Esophagus squamous epithelium (tissue), 5 donors: ENCODE results near the gene NPEPL1. TPM values are rescaled to one million over a fixed set of nuclear protein-coding genes. Genes with fewer than 3 reads are reported as not detected.

Source experiments
- DNase-seq: peaks from one replicate; lab custom pipeline; 2025; lab: John Stamatoyannopoulos, UW
- H3K27ac ChIP-seq, 4 donors: fragments of 200-600 bp; sonication (generic); one replicate each; pipeline ENCODE4 v1.5.1; 2016 to 2019; ENCODE audit warnings: mild to moderate bottlenecking in 1 of 4
- H3K27me3 ChIP-seq, 4 donors: fragments of 200-600 bp; sonication (generic); 1 replicate in 3 of 4; 2 replicates in 1 of 4; pipeline versions ENCODE4 v1.5.1 to v1.6.0; 2017 to 2021; ENCODE audit warnings: antibody characterized with exemption in 1 of 4
- H3K36me3 ChIP-seq, 3 donors: fragments of 200-600 bp; sonication (generic); one replicate each; pipeline ENCODE4 v1.5.1; 2016 to 2019
- H3K4me1 ChIP-seq, 3 donors: fragments of 200-600 bp; sonication (generic); one replicate each; pipeline ENCODE4 v1.5.1; 2017 to 2019
- H3K4me3 ChIP-seq, 4 donors: fragments of 200-600 bp; sonication (generic); 1 replicate in 3 of 4; 2 replicates in 1 of 4; pipeline ENCODE4 v1.5.1; 2016 to 2019; ENCODE audit warnings: mild to moderate bottlenecking in 2 of 4, moderate library complexity in 1 of 4
- H3K9me3 ChIP-seq, 3 donors: fragments of 200-600 bp; sonication (generic); one replicate each; pipeline ENCODE4 v1.5.1; 2016 to 2019
- CTCF ChIP-seq, 6 experiments: fragments of 450-650 bp in 4 of 6; fragments of 200-600 bp in 2 of 6; sonication (generic) in 2 of 6; IDR thresholded peaks; one replicate each; pipeline ENCODE4 v1.5.1; 2016 to 2019; ENCODE audit warnings: antibody characterized with exemption in 6 of 6, mild to moderate bottlenecking in 4 of 6, moderate library complexity in 4 of 6
- POLR2A ChIP-seq, 4 donors: fragments of 450-650 bp; IDR thresholded peaks; one replicate each; pipeline ENCODE4 v1.6.1; 2017; ENCODE audit warnings: antibody characterized with exemption in 4 of 4, mild to moderate bottlenecking in 4 of 4, moderate library complexity in 3 of 4
- WGBS, 2 donors: methylation state at CpG; one replicate each; pipeline ENCODE4 v1.1.5; 2018; 5-methylcytosine and 5-hydroxymethylcytosine counted together
- intact Hi-C: fragments of 100-400 bp; cut with DNase I; formaldehyde crosslinking; loops from one replicate; pipeline ENCODE4 v1.15.0; 2022
- total RNA-seq, 4 donors: library from RNA; depleted of rRNA; stranded (reverse); fragments of >200 nt; gene quantifications; one replicate each; pipeline ENCODE4 v1.1.0, GENCODE V29; 2016
- donor health status: DM: yes; HTN: yes; CAD: no.

NPEPL1 gene
- total RNA-seq, 4 donors from 2014 or later, result 16.7 to 36.0 (median 21.0) TPM

DNA sequence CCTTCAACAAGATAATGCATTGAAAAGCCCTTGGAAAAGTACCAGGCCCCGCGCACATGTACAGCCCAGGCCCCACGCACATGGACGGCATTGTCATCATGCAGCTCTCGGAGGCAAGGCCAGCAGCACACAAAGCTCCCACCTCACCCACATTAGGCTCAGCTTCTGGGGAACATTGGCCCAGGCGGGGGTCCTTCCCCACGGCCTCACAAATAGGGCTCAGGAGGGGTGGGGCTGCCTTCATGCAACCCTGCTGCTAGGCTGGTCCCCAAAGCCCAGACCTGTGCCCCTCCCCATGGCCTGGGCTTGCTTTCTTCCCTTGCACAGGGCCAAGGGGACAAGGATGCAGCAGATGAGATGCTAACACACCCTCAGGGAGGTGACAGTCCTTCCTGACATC, 26.7 kb downstream of the NPEPL1 start:
- WGBS, 2 donors, result 63 to 78% methylated on average over 4 to 7 of the region's 7 CpGs
- Histone ChIP-seq H3K27me3 (peaks cover 0 to 36% (median 0%) of the 10 kb centered on the region in 4 donors), H3K27ac (no peak overlapping the region), H3K4me3 (no peak overlapping the region), H3K4me1 (no peaks in the 10 kb centered on the region), H3K9me3 (no peaks in the 10 kb centered on the region), H3K36me3 (peaks cover 0 to 19% (median 0%) of the 10 kb centered on the region in 3 donors)
- no peak for DNase-seq
- TF ChIP-seq POLR2A (IDR thresholded peaks at IDR 0.05) (no peak), CTCF (IDR thresholded peaks at IDR 0.05) (no peak)
- intact Hi-C loops, result no loop called here

GRCh38 chr20:58719971-58720371, 27.4 kb downstream of the NPEPL1 start:
- TF ChIP-seq CTCF (IDR thresholded peaks at IDR 0.05) (no peak), POLR2A (IDR thresholded peaks at IDR 0.05) (no peak)
- H3K27me3 ChIP-seq, result peaks cover 0 to 36% (median 0%) of the 10 kb centered on the region in 4 donors
- DNase-seq, result no peak
- WGBS, 2 donors, result 40% methylated on average over 3 of the region's 6 CpGs; no CpG with 5 or more reads in 1 of the 2 donors
- no peaks in the 10 kb centered on the region for H3K9me3 ChIP-seq
- H3K27ac ChIP-seq, result no peak overlapping the region
- peaks cover 0 to 13% (median 0%) of the 10 kb centered on the region in 3 donors for H3K36me3 ChIP-seq
- no peaks in the 10 kb centered on the region for H3K4me1 ChIP-seq
- H3K4me3 ChIP-seq, result no peak overlapping the region
- intact Hi-C loops, result no loop called here

DNA sequence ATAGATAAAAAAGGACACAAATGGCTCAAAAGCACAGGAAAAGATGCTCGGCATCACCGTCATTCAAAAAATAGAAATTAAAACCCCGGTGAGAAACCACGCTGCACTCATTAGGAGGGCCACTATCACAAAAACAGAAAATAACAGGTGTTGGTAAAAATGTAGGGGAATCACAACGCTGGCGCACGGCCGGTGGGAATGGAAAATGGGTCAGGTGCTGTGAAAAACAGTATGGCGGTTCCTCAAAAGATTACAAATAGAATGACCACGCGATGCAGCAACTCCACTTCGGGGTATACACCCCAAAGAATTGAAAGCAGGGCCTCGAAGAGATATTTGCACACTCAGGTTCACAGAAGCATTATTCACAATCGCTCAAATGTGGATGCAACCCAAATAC, 28.3 kb downstream of the NPEPL1 start:
- H3K27me3 ChIP-seq, result peaks cover 0 to 39% (median 0%) of the 10 kb centered on the region in 4 donors
- no peak overlapping the region for H3K27ac ChIP-seq
- no peak for DNase-seq
- H3K9me3 ChIP-seq, result no peaks in the 10 kb centered on the region
- TF ChIP-seq CTCF (IDR thresholded peaks at IDR 0.05) (no peak), POLR2A (IDR thresholded peaks at IDR 0.05) (no peak)
- peaks cover 0 to 5% (median 0%) of the 10 kb centered on the region in 3 donors for H3K36me3 ChIP-seq
- intact Hi-C loops, result no loop called here
- no peak overlapping the region for H3K4me3 ChIP-seq
- no peaks in the 10 kb centered on the region for H3K4me1 ChIP-seq
- 88 to 93% methylated on average over 14 of the region's 14 CpGs for WGBS, 2 donors

- Histone ChIP-seq H3K4me3 (no peak overlapping the region), H3K36me3 (no peaks in the 10 kb centered on the region), H3K9me3 (no peaks in the 10 kb centered on the region), H3K4me1 (no peaks in the 10 kb centered on the region), H3K27me3 (peaks cover 0 to 39% (median 0%) of the 10 kb centered on the region in 4 donors), H3K27ac (no peak overlapping the region)
- intact Hi-C loops, result no loop called here
- WGBS, 2 donors, result 59 to 70% methylated on average over 20 to 22 of the region's 22 CpGs
- DNase-seq, result no peak
- TF ChIP-seq CTCF (IDR thresholded peaks at IDR 0.05), result no peak
- no peak for TF ChIP-seq POLR2A (IDR thresholded peaks at IDR 0.05)
Observed at GRCh38 chr20:58721951-58722778, 29.6 kb downstream of the NPEPL1 start.

GRCh38 chr20:58722877-58723627, 30.5 kb downstream of the NPEPL1 start:
- Histone ChIP-seq H3K9me3 (no peaks in the 10 kb centered on the region), H3K27me3 (peaks cover 0 to 39% (median 0%) of the 10 kb centered on the region in 4 donors), H3K4me3 (no peak overlapping the region), H3K4me1 (no peaks in the 10 kb centered on the region), H3K27ac (no peak overlapping the region), H3K36me3 (no peaks in the 10 kb centered on the region)
- TF ChIP-seq CTCF (IDR thresholded peaks at IDR 0.05), result no peak
- TF ChIP-seq POLR2A (IDR thresholded peaks at IDR 0.05), result no peak
- WGBS, 2 donors, result 75% methylated on average over 9 of the region's 9 CpGs
- intact Hi-C loops, result no loop called here
- DNase-seq, result no peak
